HG03280 (cell line): ENCODE results near the gene ACTR1A.

Experiments
- ATAC-seq: cut with Tn5 transposase; IDR thresholded peaks from one replicate; pipeline ENCODE4 v1.9.1; 2021; ENCODE audit warnings: mild to moderate bottlenecking, moderate library complexity; ENCODE audit not compliant: unreplicated experiment

ACTR1A gene

DNA sequence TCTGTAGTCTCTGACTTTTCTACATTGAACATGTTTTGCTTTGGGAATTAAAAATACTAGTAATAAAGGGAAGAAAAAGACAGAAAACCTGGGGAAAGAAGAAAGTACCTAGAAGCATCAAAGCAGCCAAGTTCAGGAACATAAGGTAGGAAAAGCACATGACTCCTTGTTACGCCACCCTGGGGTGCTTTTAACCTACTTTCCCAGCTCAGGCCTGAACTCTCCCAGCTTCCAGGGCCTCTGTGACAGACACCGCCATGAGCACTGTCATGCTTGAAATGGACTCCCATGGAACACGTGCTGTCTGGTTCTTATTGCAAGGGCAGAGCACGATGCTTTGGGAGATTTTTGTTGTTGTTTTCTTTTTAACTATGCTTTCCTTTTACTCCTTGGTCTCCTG, 11.4 kb downstream of the ACTR1A start:
- no peak for ATAC-seq

DNA sequence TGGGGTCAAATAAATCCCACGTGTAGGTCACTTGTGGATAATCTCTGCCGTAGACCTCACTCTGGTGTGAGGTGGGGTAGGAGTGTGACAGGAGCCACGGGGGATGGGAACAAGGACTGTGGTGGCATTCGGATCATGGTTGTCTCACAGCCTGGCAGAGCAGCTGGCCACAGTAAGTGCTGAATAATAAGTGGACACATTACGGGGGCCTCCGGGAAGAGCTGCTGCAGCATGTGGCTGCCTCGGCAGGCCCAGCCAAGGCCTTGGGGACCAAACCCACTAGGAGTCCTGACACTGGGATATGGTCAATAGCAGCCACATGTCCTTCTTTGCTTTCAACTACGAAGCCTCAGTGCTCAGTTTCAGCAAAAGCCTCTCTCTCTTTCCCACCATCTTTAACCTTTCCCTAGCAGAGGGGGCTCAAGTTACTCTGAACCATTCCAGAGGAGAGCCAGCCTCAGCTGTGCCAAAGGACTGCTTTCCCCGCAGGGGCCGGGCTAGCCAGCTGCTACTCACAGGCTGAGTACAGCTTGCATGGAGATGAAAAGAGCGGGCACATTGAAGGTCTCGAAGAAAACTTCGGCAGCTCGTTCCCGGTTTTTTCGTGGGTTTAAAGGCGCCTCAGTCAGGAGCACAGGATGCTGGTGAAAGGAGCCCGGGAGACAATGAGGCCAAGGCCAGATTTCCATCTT, 17.3 kb downstream of the ACTR1A start:
- ATAC-seq = no peak

DNA sequence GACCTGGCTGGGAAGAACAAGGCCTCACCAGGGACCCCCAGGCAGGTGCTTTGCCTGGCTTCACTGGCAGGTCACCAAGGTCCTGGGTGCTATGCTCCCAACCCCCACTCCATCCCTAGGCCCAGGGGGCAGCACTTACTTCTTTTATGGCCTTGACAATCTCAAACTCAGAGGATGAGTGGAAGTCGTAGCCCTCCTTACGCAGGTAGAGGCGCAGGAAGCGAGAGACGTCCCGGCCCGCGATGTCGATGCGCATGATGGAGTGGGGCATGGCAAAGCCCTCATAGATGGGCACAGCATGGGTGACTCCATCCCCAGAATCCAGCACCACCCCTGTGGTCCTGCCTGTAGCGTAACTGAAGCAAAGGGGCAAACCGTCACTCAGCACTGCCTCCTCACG, 18.5 kb downstream of the ACTR1A start:
- no peak for ATAC-seq

DNA sequence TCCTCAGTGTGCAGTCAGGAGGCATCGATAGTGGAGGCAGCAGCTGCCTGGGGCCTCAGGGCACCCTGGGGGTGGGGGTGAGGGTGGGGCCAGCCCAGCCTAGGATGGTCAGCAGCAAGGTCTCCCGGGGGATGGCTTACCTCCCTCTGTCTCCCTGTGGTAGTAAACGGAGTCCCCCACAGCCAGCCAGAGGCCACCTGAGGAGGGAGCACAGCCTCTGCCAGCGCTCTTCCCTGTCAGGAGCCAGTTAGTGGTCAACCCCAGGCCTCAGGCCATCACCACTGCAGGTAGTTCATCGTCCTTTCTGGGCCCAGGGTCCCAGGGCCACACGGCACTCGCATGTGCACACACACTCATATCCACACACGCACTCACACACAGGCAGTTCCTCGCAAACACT, 22.1 kb downstream of the ACTR1A start:
- ATAC-seq = no peak

DNA sequence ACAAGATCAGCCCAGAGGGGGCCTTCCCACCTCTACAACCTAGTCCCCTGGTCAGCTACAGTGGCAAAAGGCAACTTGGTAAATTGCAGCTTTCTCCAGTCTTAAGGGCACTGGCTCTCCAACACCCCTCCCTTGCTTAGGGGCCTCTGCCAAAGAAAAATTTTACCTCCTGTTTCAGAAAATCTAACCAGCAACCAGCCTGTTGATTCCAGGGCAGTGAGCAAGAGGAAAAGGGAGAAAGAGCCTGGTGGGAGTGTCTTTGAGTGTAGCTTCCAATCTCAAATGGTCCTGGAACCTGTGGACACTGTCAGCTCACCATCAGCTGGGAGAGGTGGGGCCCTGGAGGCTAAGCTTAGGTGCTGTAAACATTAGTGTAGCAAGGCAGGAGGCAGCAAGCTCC, 22.9 kb downstream of the ACTR1A start:
- no peak for ATAC-seq

DNA sequence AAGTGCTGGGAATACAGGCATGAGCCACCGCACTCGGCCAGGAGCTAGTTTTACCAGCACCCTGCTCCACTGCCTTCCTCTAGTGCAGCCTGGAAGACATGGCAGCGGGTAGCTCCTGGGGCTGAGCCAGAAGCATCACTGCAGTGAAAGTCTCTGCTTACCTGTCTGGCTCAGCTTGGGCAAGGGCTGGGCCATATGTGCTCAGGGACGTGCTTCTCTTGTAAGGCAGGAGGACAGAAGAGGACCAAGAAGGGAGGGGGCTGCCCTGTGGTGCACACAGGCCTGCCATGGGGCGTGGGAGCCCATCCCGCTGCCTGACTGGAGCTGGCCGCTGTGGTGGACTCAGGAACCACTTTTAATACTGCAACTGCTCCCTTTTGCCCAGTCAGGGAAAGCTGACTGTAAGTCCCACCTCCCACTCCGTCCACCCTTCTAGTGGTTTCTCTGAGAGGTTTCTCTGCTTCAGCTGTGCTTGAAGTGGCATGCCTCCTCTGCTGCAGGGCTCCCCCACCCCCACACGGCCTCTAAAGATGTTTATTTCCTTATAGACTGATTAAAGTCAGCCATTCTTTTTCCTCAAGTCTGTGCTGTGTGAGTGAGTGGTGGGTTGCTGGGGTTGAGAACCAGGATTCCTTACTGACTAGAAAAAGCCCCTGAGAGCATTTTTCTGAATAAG, 25.9 kb downstream of the ACTR1A start:
- ATAC-seq = no peak

DNA sequence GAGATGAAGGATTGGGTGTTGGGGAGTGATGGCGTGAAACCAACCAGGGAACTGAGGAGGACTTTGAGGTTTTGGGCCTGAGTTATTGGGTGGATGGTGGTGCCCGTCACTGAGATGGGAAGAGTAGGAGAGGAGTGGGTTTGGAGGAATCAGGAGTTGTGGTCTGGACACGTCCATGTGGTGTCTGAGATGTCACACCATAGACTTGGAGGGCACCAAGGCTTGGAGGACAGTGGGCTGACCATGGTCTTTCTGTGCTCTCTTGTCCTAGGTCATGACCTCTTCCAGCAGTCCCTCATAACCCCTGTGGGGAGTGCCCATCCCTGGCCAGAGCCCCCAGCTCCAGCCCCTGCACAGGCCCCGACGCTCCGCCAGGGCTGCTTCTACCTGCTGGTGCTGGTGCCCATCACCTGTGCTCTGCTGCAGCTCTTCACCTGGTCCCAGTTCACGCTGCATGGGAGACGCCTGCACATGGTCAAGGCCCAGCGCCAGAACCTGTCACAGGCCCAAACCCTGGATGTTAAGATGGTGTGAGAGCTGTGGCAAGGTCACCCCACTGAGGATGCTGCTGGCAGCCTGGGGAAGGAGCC, 27.0 kb downstream of the ACTR1A start:
- no peak for ATAC-seq

DNA sequence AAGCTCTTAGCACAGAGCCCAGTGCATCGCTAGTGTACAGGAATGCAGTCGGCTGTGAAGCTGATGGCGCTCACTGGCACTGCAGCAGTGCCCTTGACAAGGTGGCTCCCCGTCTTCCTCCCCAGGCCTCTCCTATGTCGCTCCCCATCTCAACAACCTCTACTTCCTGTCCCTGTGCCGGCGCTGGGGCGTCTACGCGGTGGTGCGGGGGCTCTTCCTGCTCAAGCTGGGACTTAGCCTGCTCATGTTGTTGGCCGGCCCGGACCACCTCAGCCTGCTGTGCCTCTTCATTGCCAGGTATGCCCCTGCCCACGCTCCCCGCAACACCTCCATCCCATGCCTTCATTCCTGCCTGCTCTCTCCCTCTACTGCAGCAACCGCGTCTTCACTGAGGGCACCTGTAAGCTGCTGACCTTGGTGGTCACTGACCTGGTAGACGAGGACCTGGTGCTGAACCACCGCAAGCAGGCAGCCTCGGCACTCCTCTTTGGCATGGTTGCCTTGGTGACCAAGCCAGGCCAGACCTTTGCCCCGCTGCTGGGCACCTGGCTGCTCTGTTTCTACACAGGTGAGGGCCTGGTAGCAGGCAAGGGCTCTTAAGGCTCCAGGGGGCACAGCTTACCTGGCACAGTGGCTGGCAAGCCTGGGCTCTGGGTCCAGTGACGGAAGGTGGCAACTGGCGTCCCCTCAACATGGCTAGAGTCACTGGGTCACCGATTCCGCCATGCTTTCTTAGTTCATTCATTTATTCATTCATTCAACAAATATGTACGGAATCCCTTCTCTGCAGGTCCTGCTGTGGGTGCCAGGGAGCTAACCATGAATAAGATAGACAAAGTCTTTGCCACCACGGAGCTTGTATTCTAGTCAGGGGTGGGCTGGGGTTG, 28.8 kb downstream of the ACTR1A start:
- no peak for ATAC-seq

DNA sequence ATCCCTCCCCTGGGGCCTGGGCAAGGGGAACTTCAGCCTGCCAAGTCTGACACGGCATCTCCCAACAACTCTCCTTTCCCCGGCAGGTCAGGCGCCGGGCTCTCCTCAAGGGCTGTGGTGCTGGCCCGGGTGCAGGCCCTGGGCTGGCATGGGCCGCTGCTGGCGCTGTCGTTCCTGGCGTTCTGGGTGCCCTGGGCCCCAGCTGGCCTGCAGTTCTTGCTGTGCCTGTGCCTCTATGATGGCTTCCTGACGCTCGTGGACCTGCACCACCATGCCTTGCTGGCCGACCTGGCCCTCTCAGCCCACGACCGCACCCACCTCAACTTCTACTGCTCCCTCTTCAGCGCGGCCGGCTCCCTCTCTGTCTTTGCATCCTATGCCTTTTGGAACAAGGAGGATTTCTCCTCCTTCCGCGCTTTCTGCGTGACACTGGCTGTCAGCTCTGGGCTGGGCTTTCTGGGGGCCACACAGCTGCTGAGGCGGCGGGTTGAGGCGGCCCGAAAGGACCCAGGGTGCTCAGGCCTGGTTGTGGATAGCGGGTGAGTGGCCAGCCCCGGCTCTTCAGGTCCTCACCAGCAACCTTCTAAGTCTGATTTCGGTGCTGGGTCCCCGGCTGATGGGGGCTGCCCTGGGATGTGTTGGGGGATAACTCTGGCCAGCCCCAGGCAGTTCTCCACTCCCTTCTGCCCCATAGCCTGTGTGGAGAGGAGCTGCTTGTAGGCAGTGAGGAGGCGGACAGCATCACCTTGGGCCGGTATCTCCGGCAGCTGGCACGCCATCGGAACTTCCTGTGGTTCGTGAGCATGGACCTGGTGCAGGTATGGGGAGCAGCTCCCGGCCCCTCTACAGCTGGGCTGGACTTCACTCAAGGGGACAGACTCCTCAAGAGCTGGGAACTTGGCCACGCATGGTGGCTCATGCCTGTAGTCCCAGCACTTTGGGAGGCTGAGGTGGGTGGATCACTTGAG, 31.6 kb downstream of the ACTR1A start:
- no peak for ATAC-seq

DNA sequence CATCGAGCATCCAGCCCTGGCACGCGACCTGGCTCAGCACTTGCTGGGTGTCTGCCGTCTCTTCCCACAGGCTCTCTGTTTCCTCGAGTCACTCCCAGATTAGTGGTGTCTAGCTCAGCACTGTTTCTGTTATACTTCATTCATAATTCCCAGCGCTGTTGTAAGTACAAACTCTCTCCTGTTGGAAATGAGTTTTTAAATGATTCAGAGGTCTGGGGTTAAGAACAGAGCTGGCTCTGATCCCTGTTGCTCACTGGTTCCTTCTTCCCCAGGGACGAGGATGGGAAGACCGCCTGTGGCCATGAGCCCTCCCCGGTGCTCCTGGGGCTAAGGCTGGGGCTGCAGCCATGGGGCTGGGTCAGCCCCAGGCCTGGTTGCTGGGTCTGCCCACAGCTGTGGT, 33.8 kb downstream of the ACTR1A start:
- no peak for ATAC-seq

DNA sequence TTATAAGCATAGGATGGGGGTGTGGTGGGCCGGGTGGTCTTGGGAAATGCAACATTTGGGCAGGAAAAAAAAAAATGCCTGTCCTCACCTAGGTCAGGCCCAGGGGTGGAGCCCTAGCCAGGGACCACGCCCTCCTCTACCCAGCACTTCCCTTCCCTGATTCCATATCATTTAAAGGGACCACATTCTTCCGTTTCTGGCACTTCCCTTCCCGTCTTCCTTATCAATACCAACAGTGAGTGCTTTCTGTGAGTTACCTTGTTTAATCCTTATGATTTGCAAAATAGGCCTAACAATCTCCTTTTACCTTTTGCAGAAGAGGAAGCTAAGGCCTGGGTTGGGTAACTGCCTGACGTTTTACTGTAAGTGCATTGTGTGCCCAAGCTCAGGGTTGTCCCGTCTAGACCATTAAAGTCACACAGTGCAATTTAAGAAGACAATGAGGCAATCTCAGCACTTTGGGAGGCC, 34.5 kb downstream of the ACTR1A start:
- no peak for ATAC-seq

DNA sequence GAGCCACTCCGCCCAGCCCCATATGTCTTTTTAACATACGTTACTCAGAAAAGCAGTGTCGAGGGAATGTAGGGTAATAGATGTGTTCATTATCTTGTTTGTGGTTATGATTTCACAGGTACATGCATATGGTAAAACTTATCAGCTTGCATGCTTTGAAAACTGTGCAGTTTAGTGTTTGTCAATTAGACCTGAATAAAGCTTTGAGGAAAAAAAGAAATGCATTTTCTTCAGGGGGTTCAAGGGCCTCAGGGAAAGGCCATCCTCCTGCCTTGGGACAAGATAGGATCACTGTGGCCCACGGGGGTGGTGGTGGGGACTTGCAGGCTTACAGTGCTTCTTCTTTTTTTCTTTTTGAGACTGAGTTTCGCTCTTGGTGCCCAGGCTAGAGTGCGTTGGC, 35.2 kb downstream of the ACTR1A start:
- ATAC-seq = no peak

DNA sequence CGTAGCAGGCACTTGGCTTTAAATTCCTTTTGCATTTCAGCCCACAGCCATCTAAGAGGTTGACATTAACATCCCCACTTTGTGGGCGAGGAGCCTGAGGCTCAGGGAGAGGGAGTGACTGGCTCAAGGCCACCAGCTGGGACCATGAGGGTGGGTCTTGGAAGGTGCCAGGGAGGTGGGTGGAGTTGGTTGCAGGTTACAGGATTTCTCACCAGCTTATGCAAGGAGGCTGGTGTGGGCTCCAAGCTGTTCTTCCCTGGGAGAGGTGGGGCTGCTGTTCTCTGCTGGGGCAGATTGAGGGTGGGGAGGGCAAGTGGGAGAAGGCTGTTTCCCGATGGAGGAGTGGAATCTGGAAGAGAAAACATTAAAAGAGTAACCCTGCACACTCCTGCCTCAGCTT, 37.0 kb downstream of the ACTR1A start:
- ATAC-seq = no peak

DNA sequence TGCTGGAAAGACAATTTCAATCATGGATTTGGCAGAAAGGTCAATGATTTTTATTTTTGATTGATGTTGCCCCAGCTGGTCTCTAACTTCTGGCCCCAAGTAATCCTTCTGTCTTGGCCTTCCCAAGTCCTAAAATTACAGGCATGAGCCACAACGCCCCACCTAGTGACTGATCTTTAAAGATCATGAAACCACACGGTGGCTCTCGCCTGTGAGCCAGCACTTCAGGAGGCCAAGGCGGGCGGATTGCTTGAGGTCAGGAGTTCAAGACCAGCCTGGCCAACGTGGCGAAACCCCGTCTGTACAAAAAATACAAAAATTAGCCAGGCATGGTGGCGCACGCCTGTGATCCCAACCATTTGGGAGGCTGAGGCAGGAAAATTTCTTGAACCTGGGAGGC, 38.5 kb downstream of the ACTR1A start:
- no peak for ATAC-seq

DNA sequence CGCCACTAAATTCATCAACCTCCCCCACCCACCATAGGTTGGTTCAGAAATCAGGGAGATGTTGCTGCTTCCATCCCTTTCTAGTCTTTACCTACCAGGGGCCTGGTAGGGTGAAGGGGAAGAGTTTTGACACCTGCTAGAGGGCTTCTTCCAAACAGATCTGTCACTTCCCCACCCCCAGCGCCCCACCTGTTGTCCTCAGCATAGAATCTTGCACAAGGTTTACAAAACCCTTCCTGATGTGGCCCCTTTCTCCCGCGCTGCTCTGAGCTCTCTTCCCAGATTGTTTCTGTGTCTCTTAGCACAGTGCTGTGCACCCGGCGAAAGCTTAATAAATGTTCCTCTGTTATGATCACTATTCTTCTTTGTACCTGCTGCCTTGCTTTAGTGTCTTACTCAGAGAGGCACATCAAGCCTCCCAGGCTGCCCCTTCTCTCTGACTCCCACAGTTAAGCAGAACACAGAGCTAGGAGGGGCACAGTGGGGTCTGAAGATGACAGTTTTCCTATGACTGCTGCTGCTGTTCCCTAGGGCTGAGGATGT, 39.9 kb downstream of the ACTR1A start:
- ATAC-seq = no peak

DNA sequence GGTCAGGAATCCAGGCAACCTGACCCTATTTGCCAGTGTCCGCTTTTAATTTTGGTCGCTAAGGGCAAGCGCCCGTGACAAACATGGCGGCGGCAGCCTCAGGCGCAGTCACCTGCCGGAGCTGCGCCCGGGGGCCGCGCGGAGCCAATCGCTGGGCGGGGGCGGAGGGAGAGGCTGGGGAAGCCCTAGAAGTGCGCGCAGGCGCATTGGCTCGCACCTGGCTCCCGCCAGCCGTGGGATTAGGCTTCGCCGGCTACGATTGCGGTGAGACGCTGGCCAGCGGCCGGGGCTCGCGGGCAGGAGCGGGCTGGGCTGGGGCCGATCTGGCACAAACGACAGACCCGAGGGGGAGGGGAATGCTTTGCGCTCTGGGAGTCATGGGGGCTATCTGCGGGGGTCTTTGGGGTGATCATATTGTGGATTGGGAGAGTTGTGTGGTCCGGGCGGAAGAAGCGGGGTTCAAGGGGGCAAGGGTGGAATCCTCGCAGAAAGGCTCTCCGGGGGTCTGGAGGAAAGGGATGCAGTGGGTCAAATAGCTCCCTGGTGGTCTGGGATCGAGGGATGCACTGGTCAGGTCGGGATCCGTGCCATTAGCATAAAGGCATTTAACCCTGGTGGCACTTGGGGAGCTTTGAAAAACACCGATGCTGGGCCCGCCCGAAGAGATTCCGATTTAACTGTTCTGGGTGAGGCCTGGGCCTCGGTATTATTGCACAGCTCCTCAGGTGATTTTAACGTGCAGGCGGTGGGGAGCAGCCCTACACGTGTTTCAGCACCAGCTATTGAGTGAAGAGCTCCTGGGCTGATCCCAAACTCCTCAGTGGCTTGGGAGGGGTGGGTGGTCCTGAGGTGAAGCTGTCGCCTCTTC, 41.1 kb downstream of the ACTR1A start:
- ATAC-seq = peak; percentile 92

DNA sequence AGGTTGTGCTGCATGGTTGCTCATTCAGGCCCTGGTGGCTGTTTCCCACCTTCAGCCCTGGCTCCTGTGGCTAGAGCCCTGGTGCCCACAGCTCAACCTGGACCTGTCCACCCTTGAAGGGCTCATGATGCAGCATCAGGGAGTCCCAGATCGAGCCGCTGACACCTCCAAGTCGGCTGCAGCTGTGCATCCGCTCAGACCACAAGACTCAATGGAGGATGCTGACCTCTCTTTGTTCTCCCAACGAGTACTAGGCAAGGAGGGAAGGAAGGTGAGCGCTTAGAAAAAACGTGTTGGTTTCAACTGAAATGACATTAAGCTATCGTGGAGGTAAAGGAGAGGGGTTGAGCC, 41.7 kb downstream of the ACTR1A start:
- ATAC-seq = peak; percentile 19

DNA sequence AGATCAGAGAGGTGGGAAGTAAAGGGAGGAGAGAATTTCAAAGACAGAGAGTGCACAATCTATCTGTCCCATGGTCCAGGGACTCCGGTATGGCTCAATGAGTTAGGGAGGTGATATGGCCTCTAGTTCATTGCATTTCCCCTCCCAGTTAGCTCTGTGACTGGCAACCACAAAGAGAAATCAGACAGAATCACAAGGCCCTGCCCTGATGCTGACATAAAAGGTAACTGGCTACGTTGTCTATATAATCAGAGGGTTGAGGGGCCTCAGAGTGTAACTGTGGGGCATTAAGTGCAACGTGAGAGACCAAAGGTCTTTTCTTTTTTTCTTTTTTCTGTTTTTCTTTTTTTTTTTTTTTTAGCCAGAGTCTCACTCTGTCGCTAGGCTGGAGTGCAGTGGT, 43.9 kb downstream of the ACTR1A start:
- ATAC-seq = no peak

DNA sequence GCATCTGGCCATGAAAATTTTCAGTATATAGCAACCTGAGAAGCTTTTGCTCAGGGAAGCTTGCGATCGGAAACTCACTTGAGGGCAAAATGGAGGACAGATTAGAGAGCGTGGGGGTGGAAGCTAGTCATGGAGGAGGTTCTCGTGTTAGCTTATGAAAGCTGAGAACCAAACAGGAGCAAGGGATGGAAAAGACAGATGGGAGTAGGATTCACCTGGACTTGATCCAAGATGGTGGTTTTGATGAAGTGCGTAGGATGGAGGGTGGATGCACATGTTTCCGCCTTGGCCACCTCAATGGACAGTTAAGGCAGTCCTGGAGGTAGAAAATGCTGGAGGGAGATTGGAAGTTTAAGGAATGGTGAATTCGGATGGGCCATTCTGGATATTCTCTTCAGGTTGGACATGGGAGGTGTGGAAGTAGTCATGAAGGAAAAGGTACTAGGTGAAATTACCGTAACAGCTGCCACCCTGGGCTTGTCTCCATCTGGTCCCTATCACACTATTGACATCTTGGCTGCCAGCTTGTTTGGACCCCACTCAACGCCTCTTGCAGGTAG, 44.8 kb downstream of the ACTR1A start:
- ATAC-seq = no peak
